Liver (tissue), 9 donors: ENCODE data around the gene HPRT1. TPM values are rescaled to one million over a fixed set of nuclear protein-coding genes. Genes with fewer than 3 reads are reported as not detected.

Experiments
- DNase-seq: peaks from one replicate; pipeline ENCODE4 v3.0.0-alpha.2; 2017; ENCODE audit warnings: low spot score
- H3K27ac ChIP-seq, 2 donors: one replicate each; pipeline ENCODE4 v1.7.0; 2013; ENCODE audit warnings: inconsistent platforms in 2 of 2, low read length in 2 of 2, control low read depth in 1 of 2, low read depth in 1 of 2, mild to moderate bottlenecking in 1 of 2
- H3K27me3 ChIP-seq, 4 donors: one replicate each; pipeline versions ENCODE4 v1.6.1 to v1.7.0; 2013; ENCODE audit warnings: low read length in 3 of 4, inconsistent platforms in 1 of 4, mild to moderate bottlenecking in 1 of 4, moderate library complexity in 1 of 4; ENCODE audit not compliant: control insufficient read depth in 4 of 4, insufficient read depth in 4 of 4
- H3K36me3 ChIP-seq, 4 donors: one replicate each; pipeline versions ENCODE4 v1.6.1 to v1.7.0; 2013; ENCODE audit warnings: low read length in 3 of 4, mild to moderate bottlenecking in 3 of 4, low read depth in 1 of 4, moderate library complexity in 1 of 4; ENCODE audit not compliant: control insufficient read depth in 4 of 4, insufficient read depth in 3 of 4
- H3K4me1 ChIP-seq, 4 donors: one replicate each; pipeline versions ENCODE4 v1.6.1 to v1.7.0; 2013; ENCODE audit warnings: low read length in 3 of 4, mild to moderate bottlenecking in 3 of 4, moderate library complexity in 1 of 4; ENCODE audit not compliant: control insufficient read depth in 4 of 4, insufficient read depth in 4 of 4
- H3K4me3 ChIP-seq, 3 donors: one replicate each; pipeline versions ENCODE4 v1.6.1 to v1.7.0; 2013; ENCODE audit warnings: low read length in 3 of 3, control low read depth in 1 of 3, low read depth in 1 of 3, mild to moderate bottlenecking in 1 of 3
- H3K9ac ChIP-seq, 2 donors: one replicate each; pipeline ENCODE4 v1.7.0; 2013; ENCODE audit warnings: low read length in 2 of 2, mild to moderate bottlenecking in 2 of 2, moderate library complexity in 2 of 2, control low read depth in 1 of 2, low read depth in 1 of 2
- H3K9me3 ChIP-seq, 4 donors: one replicate each; pipeline versions ENCODE4 v1.6.1 to v1.7.0; 2013; ENCODE audit warnings: low read length in 3 of 4; ENCODE audit not compliant: control insufficient read depth in 4 of 4
- CTCF ChIP-seq: fragments of 150-350 bp; IDR thresholded peaks from 2 replicates; pipeline ENCODE4 v1.5.1; 2017; ENCODE audit warnings: improper control_type of control experiment, low read depth, low read length; ENCODE audit not compliant: missing input control
- EGR1 ChIP-seq, 2 donors: IDR thresholded peaks; 2 replicates each; pipeline ENCODE4 v1.6.1; 2016 to 2018; ENCODE audit warnings: antibody characterized with exemption in 2 of 2, low read depth in 2 of 2
- FOXA1 ChIP-seq: IDR thresholded peaks from 2 replicates; pipeline ENCODE4 v1.6.1; 2016; ENCODE audit warnings: antibody characterized with exemption
- FOXA2 ChIP-seq: IDR thresholded peaks from 2 replicates; pipeline ENCODE4 v1.6.1; 2016; ENCODE audit warnings: antibody characterized with exemption
- MAX ChIP-seq: IDR thresholded peaks from 2 replicates; pipeline ENCODE4 v1.6.1; 2016; ENCODE audit warnings: antibody characterized with exemption
- NR2F2 ChIP-seq: IDR thresholded peaks from 2 replicates; pipeline ENCODE4 v1.6.1; 2016; ENCODE audit warnings: antibody characterized with exemption
- REST ChIP-seq: IDR thresholded peaks from 2 replicates; pipeline ENCODE4 v1.6.1; 2016; ENCODE audit warnings: antibody characterized with exemption, mild to moderate bottlenecking
- RXRA ChIP-seq, 2 donors: IDR thresholded peaks; 2 replicates each; pipeline ENCODE4 v1.6.1; 2017 to 2018; ENCODE audit warnings: antibody characterized with exemption in 2 of 2, mild to moderate bottlenecking in 1 of 2
- SP1 ChIP-seq: IDR thresholded peaks from 2 replicates; pipeline ENCODE4 v1.6.1; 2018; ENCODE audit warnings: antibody characterized with exemption, mild to moderate bottlenecking
- TAF1 ChIP-seq: conservative IDR thresholded peaks from 2 replicates; pipeline ENCODE4 v1.6.1; 2016; ENCODE audit warnings: antibody characterized with exemption, mild to moderate bottlenecking
- YY1 ChIP-seq: IDR thresholded peaks from 2 replicates; pipeline ENCODE4 v1.6.1; 2016; ENCODE audit warnings: antibody characterized with exemption, mild to moderate bottlenecking
- ZBTB33 ChIP-seq: IDR thresholded peaks from 2 replicates; pipeline ENCODE4 v1.6.1; 2016; ENCODE audit warnings: antibody characterized with exemption
- WGBS: extraction: QIAGEN DNeasy Blood & Tissue Kit; methylation state at CpG from one replicate; pipeline ENCODE4 v1.1.7; 2013; 5-methylcytosine and 5-hydroxymethylcytosine counted together
- polyA plus RNA-seq, 2 donors: library from polyadenylated mRNA; stranded (reverse) in 1 of 2; unstranded in 1 of 2; fragments of 200-250 nt in 1 of 2; fragments of >200 nt in 1 of 2; fragmentation: Nextera tagmentation in 1 of 2; extraction: Ambion mirVana in 1 of 2; gene quantifications; one replicate each; pipeline versions ENCODE4 v1.2.1 to v1.2.3, GENCODE V29; 2013 to 2015
- total RNA-seq, 2 donors: library from RNA; depleted of rRNA; stranded (reverse); fragments of >200 nt; gene quantifications; one replicate each; pipeline ENCODE4 v1.2.3, GENCODE V29; 2014
- donor health status: healthy.
- donor health status: healthy.
- donor health status: healthy.
- donor health status: healthy.
- donor health status: healthy.

Gene HPRT1
- total and polyA plus RNA-seq, 4 donors, result 5.7 to 18.4 (median 12.1) TPM

GRCh38 chrX:134525086-134525792 lies 65.3 kb downstream of the HPRT1 start:
- H3K4me3 ChIP-seq, result no peak overlapping the region
- H3K27ac ChIP-seq, result no peak overlapping the region
- H3K4me1 ChIP-seq, result no peaks in the 10 kb centered on the region
- no peaks in the 10 kb centered on the region for H3K27me3 ChIP-seq
- no peak for DNase-seq
- H3K36me3 ChIP-seq, result no peaks in the 10 kb centered on the region
- H3K9ac ChIP-seq, result no peak overlapping the region
- TF ChIP-seq RXRA (IDR thresholded peaks at IDR 0.05) (no peak), REST (no peak), MAX (no peak), FOXA1 (no peak)
- H3K9me3 ChIP-seq, result no peaks in the 10 kb centered on the region
- WGBS, result 90% methylated on average over 15 of the region's 15 CpGs

GRCh38 chrX:134526399-134526798 lies 66.4 kb downstream of the HPRT1 start:
- H3K4me3 ChIP-seq, result no peak overlapping the region
- H3K27me3 ChIP-seq, result no peaks in the 10 kb centered on the region
- WGBS, result 96% methylated on average over 5 of the region's 5 CpGs
- no peak overlapping the region for H3K27ac ChIP-seq
- H3K36me3 ChIP-seq, result no peaks in the 10 kb centered on the region
- H3K9me3 ChIP-seq, result no peaks in the 10 kb centered on the region
- H3K4me1 ChIP-seq, result no peaks in the 10 kb centered on the region
- no peak for DNase-seq
- H3K9ac ChIP-seq, result no peak overlapping the region
- TF ChIP-seq NR2F2 (no peak), REST (no peak), SP1 (no peak), EGR1 (IDR thresholded peaks at IDR 0.05; ENCODE audit: low read depth in 2 of 2) (no peak), YY1 (no peak), RXRA (IDR thresholded peaks at IDR 0.05) (no peak), TAF1 (no peak), FOXA1 (no peak), CTCF (no peak), FOXA2 (no peak), ZBTB33 (no peak)
